ENCODE data around the gene REG1B.

REG1B gene, protein sequence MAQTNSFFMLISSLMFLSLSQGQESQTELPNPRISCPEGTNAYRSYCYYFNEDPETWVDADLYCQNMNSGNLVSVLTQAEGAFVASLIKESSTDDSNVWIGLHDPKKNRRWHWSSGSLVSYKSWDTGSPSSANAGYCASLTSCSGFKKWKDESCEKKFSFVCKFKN

DNA sequence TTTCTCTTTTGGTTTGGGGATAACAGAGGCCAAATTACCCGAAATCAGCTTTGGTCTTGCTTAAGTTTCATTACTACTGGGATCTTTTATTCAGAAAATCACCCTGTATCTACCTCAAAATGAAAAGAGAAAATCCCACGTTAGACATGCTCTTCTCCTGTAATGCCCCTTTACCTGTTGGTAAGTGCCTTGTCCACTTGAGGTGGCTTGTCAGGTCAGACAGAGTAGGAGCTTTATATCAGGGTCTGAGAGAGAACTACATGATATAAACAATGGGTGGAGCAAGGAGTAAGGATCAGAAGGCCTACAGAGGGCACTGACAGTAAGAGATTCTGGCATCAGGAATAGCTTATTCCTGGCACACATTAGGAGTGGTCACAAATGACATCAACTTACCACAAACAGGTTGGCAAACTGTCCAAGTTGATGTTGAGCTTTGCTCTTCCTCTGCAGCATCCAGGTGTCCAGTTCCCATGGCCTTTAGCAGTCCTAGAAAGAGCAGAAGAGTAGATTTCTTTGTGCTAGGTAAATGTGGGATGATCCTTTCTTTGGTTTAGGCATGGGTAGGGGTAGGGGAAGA, at the start of gene REG1B:
Gene REG1B (minus strand): TSS at position 209 of the 580 bp plus-strand sequence. CDS start 381 bp downstream, outside the sequence.
- no peak for DNase-seq

DNA sequence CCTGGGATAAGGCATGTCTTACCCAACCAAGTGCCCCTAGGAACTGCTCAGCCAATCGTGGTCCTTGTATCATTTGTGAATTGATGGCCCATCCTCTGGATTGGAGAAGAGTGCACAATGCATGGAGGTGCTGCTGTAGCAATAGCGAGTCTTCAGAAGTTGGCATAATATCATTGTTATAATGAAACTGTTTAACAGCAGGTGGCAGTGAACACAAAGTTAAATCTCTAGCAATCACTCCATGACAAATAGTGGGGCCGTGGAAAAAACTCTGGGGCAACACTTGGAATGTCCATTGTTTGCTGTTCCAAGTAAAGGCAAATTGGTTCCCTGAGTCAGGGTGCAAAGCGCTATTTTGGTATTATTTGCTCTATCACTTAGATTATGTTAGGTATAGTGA, 43.9 kb upstream of the REG1B start:
- no peak for DNase-seq

DNA sequence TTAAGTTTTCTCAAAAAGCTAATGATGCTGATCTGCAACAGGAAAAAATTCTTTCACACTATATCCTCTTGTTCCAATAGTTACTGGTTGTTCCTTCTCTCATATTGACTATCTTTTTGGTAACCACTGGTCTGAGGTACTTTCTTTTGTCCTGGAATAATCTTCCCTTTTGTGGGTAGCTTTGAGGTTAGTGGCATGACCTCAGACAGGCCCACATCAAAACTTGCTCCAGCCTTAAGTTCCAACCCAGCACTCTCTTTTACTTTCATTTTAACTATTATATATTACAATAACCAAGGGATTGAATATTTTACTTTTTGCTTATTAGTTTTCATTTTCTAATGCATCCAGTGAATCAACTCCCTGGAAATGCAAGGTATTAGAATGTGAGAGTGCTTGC, 42.0 kb upstream of the REG1B start:
- DNase-seq = no peak

DNA sequence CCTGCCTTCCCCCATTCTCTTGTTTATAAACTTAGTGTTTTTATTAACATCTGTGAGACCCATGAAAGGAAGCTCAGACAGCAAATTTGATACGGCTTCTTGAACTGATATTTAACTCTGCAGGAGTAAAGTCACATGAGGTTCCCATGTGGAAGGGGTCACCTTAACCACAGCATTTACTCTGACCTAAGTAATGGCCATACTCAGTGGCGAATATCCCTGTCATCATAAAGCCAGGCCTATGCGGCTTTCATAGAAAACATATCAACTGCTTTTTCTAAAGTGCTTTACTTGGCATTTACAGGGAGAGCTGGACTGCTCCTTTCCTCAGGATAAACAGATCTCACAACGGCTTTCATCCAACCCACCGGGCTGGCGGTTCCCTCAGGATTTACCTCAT, 41.5 kb upstream of the REG1B start:
- no peak for DNase-seq

DNA sequence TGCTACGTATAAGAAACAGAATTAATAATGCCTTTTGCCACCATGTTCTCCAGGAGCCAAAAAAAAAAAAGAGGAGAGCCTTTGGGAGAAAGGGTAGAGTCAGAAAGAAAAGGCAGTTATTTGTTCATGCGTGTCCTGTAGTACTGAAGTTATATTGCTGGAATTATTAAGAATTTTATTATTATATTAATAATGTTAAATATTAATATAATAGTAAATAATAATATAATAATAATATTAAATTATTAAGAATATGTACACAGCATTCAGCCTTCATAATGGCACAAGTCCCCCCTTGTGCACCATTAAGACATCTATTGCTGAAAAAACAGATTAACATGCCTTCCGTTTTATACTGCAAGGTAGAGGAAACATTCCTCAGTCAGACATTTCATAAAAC, 40.6 kb upstream of the REG1B start:
- DNase-seq = no peak

DNA sequence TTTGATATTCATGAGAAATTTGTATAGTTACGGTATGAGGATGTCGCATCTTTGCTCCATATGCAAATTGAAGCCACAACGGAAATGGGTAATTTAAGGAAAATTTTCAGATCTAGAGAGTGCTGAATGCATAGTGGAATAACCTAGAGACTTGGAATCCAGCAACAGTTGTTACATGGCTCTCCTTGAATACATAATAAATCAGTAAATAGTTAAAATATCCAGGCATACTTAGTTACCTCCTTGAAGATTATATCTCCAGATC, 37.9 kb upstream of the REG1B start:
- no peak for DNase-seq

DNA sequence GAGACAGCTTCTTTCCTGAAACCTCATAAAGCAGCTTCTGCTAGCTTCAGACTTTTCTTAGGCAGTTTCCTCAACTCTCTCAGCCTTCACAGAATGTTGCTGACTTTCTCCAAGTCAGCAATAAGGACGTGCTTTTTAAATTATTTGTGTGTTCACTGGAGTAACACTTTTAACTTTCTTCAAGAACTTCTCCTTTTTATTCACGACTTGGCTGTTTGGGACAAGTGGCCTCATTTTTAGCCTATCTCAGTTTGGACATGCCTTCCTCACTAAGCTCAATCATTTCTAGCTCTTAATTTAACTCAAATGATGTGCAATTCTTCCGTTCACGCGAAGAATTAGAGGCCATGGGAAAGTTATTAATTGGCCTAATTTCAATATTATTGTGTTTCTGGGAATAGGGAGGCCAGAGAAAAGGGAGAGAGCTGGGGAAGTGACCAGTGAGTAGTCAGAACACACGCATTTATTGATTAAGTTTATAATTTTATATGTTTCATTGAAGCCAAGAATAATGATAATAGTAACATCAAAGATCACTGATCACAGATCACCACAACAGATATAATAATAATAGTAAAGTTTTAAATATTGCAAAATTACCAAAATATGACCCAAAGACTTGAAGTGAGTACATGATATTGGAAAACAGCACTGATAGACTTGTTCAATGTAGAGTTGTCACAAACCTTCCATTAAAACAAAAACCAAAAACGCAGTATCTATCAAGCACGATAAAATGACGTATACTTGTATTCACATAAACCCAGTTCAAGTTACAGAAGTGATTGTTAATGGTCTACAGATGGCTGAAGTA, 37.3 kb upstream of the REG1B start:
- no peak for DNase-seq

DNA sequence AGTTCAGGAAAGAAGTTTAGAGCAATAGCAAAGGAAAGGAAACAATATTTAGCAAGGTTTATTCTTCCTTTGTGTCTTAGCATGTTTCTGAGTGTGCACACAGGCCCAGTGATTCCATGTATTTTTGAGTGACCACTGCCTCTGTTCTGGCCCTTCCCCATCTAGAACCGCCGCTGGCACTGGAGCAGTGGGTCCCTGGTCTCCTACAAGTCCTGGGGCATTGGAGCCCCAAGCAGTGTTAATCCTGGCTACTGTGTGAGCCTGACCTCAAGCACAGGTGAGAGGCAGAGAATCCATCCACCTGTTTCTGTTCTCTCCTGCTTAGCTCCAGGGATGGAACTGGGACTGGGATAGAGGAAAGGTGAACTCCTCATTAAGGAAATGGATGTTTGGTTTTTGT, 34.9 kb upstream of the REG1B start:
- no peak for DNase-seq

DNA sequence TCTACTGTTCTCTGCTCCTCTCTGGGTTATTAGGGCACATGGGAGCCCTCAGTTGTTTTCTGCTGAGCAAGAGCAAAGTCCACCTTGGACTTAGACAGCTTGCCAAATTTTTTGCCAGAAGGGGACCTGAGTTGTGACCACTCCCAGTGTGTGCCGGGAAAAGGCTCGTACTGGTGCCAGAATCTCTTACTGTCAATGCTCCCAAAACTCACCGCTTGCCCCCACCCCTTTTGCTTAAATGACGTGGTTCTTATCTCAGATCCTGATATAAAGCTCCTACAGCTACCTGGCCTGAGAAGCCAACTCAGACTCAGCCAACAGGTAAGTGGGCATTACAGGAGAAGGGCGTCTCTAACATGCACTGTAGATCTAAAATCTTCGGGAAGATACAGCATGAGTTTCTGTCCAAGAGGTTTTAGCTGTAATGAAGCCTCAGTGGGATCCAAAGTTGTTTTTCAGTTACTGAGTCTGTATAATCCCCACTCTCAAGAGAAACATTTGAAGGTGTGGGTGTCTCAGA, 32.5 kb upstream of the REG1B start, which contains the start of gene REG1A:
Gene REG1A (plus strand): TSS at position 295 of the 520 bp plus-strand sequence. CDS start 374 bp downstream, outside the sequence.
- DNase-seq = no peak

DNA sequence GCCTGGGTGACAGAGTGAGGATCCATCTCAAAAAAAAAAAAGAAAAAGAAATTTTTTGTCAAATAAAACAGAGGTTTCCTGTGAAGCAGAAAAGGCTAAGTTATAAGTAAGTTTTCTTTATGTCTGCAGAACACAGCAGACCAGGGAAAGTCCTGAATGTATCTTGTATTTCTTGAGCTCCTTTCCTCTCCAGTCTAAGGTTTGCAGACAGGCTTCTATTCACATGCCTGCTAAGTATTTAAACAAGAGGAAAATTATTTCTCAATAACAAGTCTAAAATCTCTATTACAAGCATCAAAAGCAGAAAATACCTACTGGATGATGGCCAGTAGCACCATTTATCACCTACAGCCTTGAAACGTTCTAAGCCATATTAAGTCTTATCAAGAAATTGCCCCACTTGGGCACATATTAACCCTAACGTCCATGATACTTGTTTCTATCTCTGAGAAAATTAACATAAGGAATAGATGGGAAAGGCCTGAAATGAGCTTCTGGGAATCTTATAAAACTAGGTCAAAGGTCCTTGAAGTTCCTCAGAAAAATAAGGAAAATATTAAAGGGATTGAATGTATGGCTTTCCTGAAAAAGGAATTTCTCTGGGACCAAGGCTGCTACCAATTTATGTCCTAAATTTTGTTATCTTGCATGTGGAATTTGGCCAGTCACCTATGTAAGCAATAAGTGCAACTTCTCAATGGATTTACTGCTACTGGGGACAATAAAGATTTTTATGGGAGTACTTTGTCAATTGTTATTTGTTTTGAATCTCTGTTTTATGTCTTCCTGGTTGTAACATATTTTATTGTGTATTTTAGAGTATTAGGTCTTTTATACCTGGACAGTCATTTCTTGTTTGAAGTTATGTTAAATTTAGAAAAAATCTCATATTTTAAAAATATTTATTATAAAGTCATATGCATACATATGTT, 29.5 kb upstream of the REG1B start:
- DNase-seq = no peak

DNA sequence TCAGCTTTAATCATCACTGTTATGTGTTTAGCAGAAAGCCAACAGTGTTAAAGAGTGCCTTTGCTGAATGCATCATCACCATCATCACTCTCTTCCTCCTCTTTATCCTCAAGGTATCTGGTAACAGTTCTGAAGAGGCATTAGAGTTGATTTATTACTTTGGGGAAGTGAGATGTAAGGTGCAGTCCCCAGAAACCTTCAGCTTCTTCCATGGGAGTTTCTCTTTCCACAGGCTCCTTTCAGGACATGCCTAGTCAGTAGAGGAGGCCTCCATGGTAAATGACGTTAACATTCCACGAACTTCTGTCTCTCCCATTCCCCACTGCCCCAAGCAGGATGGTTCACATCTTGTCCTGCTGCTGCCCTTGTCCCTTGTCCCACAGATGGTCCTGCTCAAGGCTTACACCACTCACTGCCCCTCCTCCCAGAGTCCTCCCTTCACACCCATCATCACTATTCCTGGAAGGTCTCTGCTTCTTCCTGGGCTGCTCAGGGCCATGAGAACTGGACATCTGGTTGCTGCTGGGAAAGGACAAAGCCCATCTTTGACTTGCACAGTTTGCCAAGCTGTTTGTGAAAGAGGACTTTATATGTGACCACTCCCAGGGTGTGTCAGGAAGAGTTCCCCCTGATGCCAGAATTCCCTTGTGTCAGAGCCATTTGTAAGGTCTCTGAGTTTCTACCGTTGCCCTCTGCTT, 27.2 kb upstream of the REG1B start:
- no peak for DNase-seq

DNA sequence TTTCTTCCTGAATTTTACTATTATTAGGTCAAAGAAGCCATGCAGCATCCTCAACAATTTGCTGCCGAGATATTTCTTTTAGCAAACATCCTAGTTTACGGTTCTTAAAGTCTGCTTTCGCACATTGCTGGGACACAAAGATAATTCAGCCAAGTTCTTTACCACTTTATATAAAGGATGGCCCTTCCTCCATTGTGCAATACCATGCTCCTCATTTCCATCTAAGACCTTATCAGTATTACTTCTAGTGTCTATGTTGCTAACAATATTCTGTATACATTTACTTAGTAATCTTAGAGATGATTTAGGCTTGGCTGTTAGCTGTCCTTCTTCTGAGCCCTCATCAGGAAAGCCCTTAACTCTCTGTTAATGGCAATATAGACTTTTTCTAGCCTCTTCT, 24.5 kb upstream of the REG1B start:
- no peak for DNase-seq

DNA sequence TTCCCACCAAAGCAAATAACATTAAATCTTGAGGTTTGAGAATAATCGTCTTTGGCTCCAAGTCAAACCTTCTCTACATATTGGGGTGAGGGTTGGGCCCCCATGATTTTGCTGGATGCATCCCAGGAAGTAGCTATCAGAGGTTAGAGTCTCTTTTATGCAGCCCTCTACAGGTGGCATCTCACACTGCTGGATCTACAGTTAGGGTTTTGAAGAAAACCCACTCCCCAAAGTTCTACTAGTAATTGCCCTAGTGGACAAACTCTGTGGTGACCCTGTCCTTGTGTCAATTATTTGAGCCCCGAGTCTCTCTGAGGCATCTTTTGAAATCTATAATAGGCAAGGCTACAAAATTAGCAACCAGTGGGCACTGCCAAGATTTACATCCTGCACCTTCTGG, 17.5 kb upstream of the REG1B start:
- DNase-seq = no peak

DNA sequence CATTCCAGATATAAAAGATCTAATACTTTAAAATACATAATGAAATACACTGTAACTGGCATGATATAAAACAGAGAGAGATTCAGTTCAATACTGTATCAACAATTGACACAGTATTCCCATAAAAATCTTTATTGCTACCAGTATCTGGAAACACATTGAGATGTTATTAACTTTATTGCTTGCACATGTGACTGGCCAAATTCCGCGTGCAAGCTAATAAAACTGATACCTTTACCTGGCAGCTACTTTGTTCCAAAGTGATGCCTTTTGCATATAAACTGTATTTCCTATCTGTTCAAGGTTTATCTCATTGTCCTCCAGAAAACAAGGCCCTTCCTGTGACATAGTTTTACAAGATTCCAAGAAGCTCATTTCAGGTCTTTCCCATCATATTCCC, 15.4 kb upstream of the REG1B start:
- no peak for DNase-seq

DNA sequence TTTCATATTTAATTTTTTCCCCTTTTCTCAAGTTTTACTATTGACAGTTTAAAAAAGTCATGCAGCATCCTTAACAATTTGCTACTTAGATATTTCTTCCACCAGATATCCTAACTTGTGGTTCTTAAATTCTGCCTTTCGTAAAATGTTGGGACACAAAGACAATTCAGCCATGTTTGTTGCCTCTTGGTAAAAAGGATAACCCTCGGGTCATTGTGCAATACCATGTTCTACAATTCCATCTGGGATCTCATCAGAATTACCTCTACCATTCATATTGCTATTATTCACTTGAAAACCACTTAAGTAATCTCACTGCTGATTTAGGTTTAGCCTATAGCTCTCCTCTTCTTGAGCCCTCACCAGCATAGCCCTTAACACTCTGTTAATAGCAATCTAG, 13.2 kb upstream of the REG1B start:
- no peak for DNase-seq

DNA sequence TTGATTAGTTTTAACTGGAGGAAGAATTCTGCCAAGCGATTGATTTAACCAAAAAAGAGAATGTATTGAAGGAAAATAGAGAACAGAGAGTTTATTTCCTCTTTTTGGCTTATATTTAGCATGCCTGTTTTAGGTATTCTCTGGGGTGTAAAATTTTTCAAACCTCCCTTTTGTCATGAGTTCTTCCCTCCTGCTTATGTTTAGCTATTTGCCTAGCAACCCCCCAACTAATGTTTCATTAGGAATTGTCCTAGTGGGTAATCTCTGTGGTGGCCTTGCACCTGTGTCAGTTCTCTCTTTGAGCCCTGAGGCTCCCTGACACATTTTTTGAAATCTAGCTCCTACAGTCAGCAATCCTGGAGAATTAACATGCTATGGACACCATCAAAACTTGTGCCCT, 12.5 kb upstream of the REG1B start:
- no peak for DNase-seq

DNA sequence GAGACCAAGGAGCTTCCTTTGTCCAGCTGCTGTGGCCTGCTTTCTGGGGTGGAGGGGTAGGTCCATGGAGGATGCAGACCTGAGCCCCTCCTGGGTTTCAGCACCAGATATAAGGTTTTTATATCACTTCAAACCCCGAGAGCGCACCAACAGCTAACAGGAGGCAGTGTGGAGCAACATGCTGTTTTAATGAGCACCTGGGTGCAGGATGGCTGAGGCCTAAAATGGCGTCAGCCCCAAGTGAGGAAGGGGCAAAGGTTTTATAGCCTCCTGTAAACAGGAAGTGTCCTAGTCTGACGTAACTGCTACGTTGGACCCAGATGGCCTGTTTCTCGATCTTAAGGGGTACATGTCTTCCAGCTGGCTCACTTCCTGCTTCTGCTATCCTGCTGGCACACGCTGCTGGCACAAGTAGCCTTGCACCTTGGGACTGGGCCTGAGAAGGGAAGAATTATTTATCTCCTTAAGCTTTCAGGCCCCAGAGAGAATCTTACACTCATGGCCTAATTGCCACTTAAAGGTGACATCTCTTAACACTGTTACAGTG, 11.4 kb upstream of the REG1B start:
- DNase-seq = no peak

DNA sequence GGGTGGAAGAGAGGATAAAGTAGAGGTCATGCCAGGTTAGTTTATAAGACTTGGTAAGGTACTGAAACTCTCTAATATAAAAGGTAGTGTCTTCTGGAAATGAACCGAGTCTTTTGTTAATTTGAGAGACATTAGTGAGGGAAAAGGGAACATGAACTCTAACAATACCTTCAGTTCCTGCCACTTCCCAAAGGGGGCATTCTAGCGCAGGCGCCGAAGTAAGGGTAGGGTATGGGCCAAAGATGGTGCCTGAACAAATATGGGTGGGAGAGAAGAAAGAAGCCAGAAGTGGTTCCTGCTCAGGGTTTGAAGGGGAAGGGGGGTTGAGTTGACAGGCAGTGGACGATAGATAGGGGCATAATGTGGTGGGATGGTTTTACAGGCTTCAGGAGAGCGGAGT, 10.1 kb upstream of the REG1B start:
- no peak for DNase-seq

DNA sequence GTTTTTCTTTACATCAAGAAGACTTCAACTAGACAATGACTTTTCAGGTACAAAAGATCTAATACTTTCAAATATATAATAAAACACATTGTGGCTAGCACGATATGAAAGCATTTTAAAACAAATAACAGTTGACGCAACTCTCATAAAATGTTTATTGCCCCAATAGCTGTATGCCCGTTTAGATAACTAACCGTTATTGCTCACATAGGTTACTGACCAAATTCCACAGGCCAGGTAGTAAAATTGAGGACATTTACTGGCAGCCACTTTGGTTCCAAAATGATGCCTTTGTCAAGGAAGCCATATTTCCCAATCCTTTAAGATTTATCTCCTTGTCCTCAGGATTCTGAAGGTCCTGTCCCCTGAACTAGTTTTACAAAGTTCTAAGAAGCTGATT, 2.9 kb upstream of the REG1B start:
- no peak for DNase-seq

DNA sequence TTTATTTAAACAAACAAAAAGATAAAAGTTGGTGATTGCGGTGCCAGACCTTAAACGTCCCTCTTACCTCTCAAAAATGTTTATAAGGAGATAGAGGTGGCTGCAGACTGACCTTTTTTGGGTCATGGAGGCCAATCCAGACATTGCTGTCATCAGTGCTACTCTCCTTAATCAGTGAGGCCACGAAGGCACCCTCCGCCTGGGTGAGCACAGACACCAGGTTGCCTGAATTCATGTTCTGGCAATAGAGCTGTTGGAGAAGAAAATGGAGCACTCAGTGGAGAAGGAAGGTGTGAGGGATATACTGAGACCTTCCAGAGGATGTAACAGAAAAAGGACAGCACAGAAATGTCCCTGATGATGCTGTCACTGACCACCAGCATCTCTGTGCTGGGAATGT, 1.5 kb downstream of the REG1B start:
- DNase-seq = no peak

DNA sequence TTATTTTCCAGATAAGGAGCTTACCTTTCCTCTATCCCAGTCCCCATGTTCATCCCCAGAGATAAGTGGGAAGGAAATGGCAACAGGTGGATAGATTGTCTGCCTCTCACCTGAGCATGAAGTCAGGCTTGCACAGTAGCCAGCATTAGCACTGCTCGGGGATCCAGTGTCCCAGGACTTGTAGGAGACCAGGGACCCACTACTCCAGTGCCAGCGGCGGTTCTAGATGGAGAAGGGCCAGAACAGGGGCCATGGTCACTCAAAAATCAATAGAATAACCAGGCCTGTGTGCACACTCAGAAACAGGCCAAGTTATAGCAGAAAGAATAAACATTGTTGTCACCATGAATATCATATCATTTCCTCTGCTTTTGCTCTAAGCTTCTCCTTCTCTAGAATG, 2.4 kb downstream of the REG1B start:
- no peak for DNase-seq
